ENCODE measurements around the gene IGSF21. TPM values are rescaled to one million over a fixed set of nuclear protein-coding genes. Genes with fewer than 3 reads are reported as not detected.

The IGSF21 gene
- total RNA-seq, 1 experiment from 2014 or later = 5.2 TPM

DNA sequence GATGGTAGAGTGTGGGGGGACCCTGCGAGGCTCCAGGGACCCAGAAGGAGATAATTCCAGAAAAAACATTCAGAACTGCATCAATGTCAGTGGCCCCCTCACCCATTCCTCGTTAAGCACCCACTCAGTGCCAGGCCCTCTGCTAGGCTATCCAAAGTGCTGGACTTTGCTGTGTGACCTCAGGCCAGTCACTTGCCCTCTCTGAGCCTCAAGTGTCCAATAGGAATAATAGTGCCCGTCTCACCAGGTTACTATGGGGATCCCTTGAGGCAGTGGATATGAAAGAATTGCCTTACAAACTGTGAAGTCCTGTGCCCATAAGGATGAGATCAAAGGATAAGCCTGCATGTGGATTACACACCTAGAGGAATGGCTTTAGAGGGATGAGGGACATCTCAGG is 83.4 kb downstream of the IGSF21 start:
- Histone ChIP-seq H4K8ac (replicated peaks; ENCODE audit: insufficient read length, low read depth, low read length) (no peak overlapping the region), H2BK5ac (ENCODE audit: insufficient read length, low read length) (no peak overlapping the region), H3K79me1 (ENCODE audit: insufficient read depth, low read depth, low read length, poor library complexity, severe bottlenecking) (no peaks in the 10 kb centered on the region), H2BK12ac (ENCODE audit: insufficient read length, low read depth, low read length) (no peak overlapping the region), H4K20me1 (ENCODE audit: control insufficient read depth, insufficient read depth, insufficient read length) (no peaks in the 10 kb centered on the region), H4K91ac (ENCODE audit: insufficient read length, low read depth, low read length) (no peak overlapping the region), H3K18ac (ENCODE audit: insufficient read length, low read depth, low read length) (no peak overlapping the region), H3K23me2 (ENCODE audit: insufficient read length, low read depth, low read length, poor library complexity, severe bottlenecking) (no peaks in the 10 kb centered on the region), H3K4me2 (ENCODE audit: insufficient read depth, insufficient read length, low read length) (no peak overlapping the region), H2BK20ac (ENCODE audit: low read depth, low read length, poor library complexity, severe bottlenecking) (no peak overlapping the region), H3K27ac (ENCODE audit: insufficient read length, low read depth, low read length) (no peak overlapping the region), H3K79me2 (ENCODE audit: insufficient read depth, low read length) (no peaks in the 10 kb centered on the region), H3K4ac (ENCODE audit: low read depth, low read length) (no peak overlapping the region), H2BK120ac (ENCODE audit: low read depth, low read length, poor library complexity, severe bottlenecking) (no peak overlapping the region), H3K56ac (ENCODE audit: insufficient read length, low read depth, low read length) (no peak overlapping the region), H2AK5ac (ENCODE audit: insufficient read length, low read length) (no peak overlapping the region), H3K9me3 (ENCODE audit: control insufficient read depth, low read depth, low read length) (no peaks in the 10 kb centered on the region), H3K23ac (ENCODE audit: insufficient read length, low read depth, low read length) (no peak overlapping the region), H2BK15ac (ENCODE audit: low read depth, low read length) (no peak overlapping the region), H3K27me3 (ENCODE audit: insufficient read depth, low read length) (no peaks in the 10 kb centered on the region), H3K9ac (ENCODE audit: extremely low read depth, insufficient read length, low read length) (no peak overlapping the region), H3K14ac (ENCODE audit: insufficient read depth, low read length) (no peak overlapping the region), H3T11ph (ENCODE audit: low read length) (no peak overlapping the region), H3K4me1 (ENCODE audit: insufficient read depth, low read length) (no peaks in the 10 kb centered on the region), H4K5ac (ENCODE audit: insufficient read length, low read depth, low read length) (no peak overlapping the region), H2AFZ (ENCODE audit: low read length) (no peak overlapping the region)
- H3K36me3 Mint-ChIP-seq (ENCODE audit: insufficient read depth in 1 of 3, low read depth in 3 of 3) = no peaks in the 10 kb centered on the region
- DNase-seq = no peak
- no peak for TF ChIP-seq CTCF (conservative IDR thresholded peaks at IDR 0.05)
- H3K27ac Mint-ChIP-seq = peak overlapping the region in 1 of 3 experiments; percentile 39; a peak in 2 of 7 replicates
- H3K9me3 Mint-ChIP-seq = no peaks in the 10 kb centered on the region
- peaks cover 31 to 34% of the 10 kb centered on the region in 2 experiments for H3K4me1 Mint-ChIP-seq
- WGBS (ENCODE audit: extremely low coverage, insufficient read length, low lambda C conversion rate) = no CpG with 5 or more reads among the region's 3 CpGs
- H3K4me3 Mint-ChIP-seq = no peak overlapping the region
- H3K27me3 Mint-ChIP-seq (ENCODE audit: low read depth) = peaks cover 7% of the 10 kb centered on the region

All from H9 (cell line).